ENCODE data around the gene FAM168A.

Gene FAM168A

GRCh38 chr11:73518195-73518594, 79.7 kb downstream of the FAM168A start:
- H3K4me3 ChIP-seq (ENCODE audit: low read depth, low read length): no peak overlapping the region
- H3K27ac ChIP-seq (ENCODE audit: low read depth, low read length): no peak overlapping the region
- H3K27me3 ChIP-seq (ENCODE audit: control insufficient read depth, insufficient read depth, low read length): no peaks in the 10 kb centered on the region
- H3K36me3 ChIP-seq (ENCODE audit: control insufficient read depth, insufficient read depth, low read length): no peaks in the 10 kb centered on the region
- no peak overlapping the region for H3K9ac ChIP-seq (ENCODE audit: low read depth, low read length)
- H3K4me1 ChIP-seq (ENCODE audit: control insufficient read depth, insufficient read depth, low read length): 0 out of 2 replicates have a peak, but pooled peaks cover 7% of the 10 kb centered on the region
- no peaks in the 10 kb centered on the region for H3K9me3 ChIP-seq (ENCODE audit: control insufficient read depth, insufficient read depth, low read length)

- Histone ChIP-seq H3K4me3 (ENCODE audit: low read depth, low read length) (no peak overlapping the region), H3K9ac (ENCODE audit: low read depth, low read length) (no peak overlapping the region), H3K36me3 (ENCODE audit: control insufficient read depth, insufficient read depth, low read length) (no peaks in the 10 kb centered on the region), H3K4me1 (ENCODE audit: control insufficient read depth, insufficient read depth, low read length) (0 out of 2 replicates have a peak, but pooled peaks cover 7% of the 10 kb centered on the region), H3K27me3 (ENCODE audit: control insufficient read depth, insufficient read depth, low read length) (no peaks in the 10 kb centered on the region), H3K27ac (ENCODE audit: low read depth, low read length) (no peak overlapping the region), H3K9me3 (ENCODE audit: control insufficient read depth, insufficient read depth, low read length) (no peaks in the 10 kb centered on the region)
Observed at GRCh38 chr11:73516080-73516479, 81.8 kb downstream of the FAM168A start.

- H3K27ac ChIP-seq (ENCODE audit: low read depth, low read length): no peak overlapping the region
- no peaks in the 10 kb centered on the region for H3K4me1 ChIP-seq (ENCODE audit: control insufficient read depth, insufficient read depth, low read length)
- H3K4me3 ChIP-seq (ENCODE audit: low read depth, low read length): no peak overlapping the region
- H3K9ac ChIP-seq (ENCODE audit: low read depth, low read length): no peak overlapping the region
- H3K27me3 ChIP-seq (ENCODE audit: control insufficient read depth, insufficient read depth, low read length): no peaks in the 10 kb centered on the region
- no peaks in the 10 kb centered on the region for H3K9me3 ChIP-seq (ENCODE audit: control insufficient read depth, insufficient read depth, low read length)
- no peaks in the 10 kb centered on the region for H3K36me3 ChIP-seq (ENCODE audit: control insufficient read depth, insufficient read depth, low read length)
Observed at GRCh38 chr11:73513707-73514106, 84.2 kb downstream of the FAM168A start.

- Histone ChIP-seq H3K4me3 (ENCODE audit: low read depth, low read length) (no peak overlapping the region), H3K4me1 (ENCODE audit: control insufficient read depth, insufficient read depth, low read length) (no peaks in the 10 kb centered on the region), H3K27me3 (ENCODE audit: control insufficient read depth, insufficient read depth, low read length) (no peaks in the 10 kb centered on the region), H3K9me3 (ENCODE audit: control insufficient read depth, insufficient read depth, low read length) (no peaks in the 10 kb centered on the region), H3K36me3 (ENCODE audit: control insufficient read depth, insufficient read depth, low read length) (no peaks in the 10 kb centered on the region), H3K27ac (ENCODE audit: low read depth, low read length) (no peak overlapping the region), H3K9ac (ENCODE audit: low read depth, low read length) (no peak overlapping the region)
Observed at GRCh38 chr11:73510877-73511276, 87.0 kb downstream of the FAM168A start.

- Histone ChIP-seq H3K4me3 (ENCODE audit: low read depth, low read length) (no peak overlapping the region), H3K27ac (ENCODE audit: low read depth, low read length) (no peak overlapping the region), H3K9me3 (ENCODE audit: control insufficient read depth, insufficient read depth, low read length) (no peaks in the 10 kb centered on the region), H3K4me1 (ENCODE audit: control insufficient read depth, insufficient read depth, low read length) (no peaks in the 10 kb centered on the region), H3K36me3 (ENCODE audit: control insufficient read depth, insufficient read depth, low read length) (no peaks in the 10 kb centered on the region), H3K27me3 (ENCODE audit: control insufficient read depth, insufficient read depth, low read length) (no peaks in the 10 kb centered on the region), H3K9ac (ENCODE audit: low read depth, low read length) (no peak overlapping the region)
Observed at GRCh38 chr11:73510106-73510505, 87.8 kb downstream of the FAM168A start.

GRCh38 chr11:73509188-73509587, 88.7 kb downstream of the FAM168A start:
- Histone ChIP-seq H3K36me3 (ENCODE audit: control insufficient read depth, insufficient read depth, low read length) (no peaks in the 10 kb centered on the region), H3K4me1 (ENCODE audit: control insufficient read depth, insufficient read depth, low read length) (no peaks in the 10 kb centered on the region), H3K27ac (ENCODE audit: low read depth, low read length) (no peak overlapping the region), H3K4me3 (ENCODE audit: low read depth, low read length) (no peak overlapping the region), H3K27me3 (ENCODE audit: control insufficient read depth, insufficient read depth, low read length) (no peaks in the 10 kb centered on the region), H3K9ac (ENCODE audit: low read depth, low read length) (no peak overlapping the region), H3K9me3 (ENCODE audit: control insufficient read depth, insufficient read depth, low read length) (no peaks in the 10 kb centered on the region)

GRCh38 chr11:73508243-73509176, 89.4 kb downstream of the FAM168A start:
- H3K27me3 ChIP-seq (ENCODE audit: control insufficient read depth, insufficient read depth, low read length): no peaks in the 10 kb centered on the region
- H3K4me1 ChIP-seq (ENCODE audit: control insufficient read depth, insufficient read depth, low read length): no peaks in the 10 kb centered on the region
- H3K4me3 ChIP-seq (ENCODE audit: low read depth, low read length): no peak overlapping the region
- H3K36me3 ChIP-seq (ENCODE audit: control insufficient read depth, insufficient read depth, low read length): no peaks in the 10 kb centered on the region
- H3K9ac ChIP-seq (ENCODE audit: low read depth, low read length): no peak overlapping the region
- no peaks in the 10 kb centered on the region for H3K9me3 ChIP-seq (ENCODE audit: control insufficient read depth, insufficient read depth, low read length)
- H3K27ac ChIP-seq (ENCODE audit: low read depth, low read length): no peak overlapping the region

- no peaks in the 10 kb centered on the region for H3K9me3 ChIP-seq (ENCODE audit: control insufficient read depth, insufficient read depth, low read length)
- H3K4me1 ChIP-seq (ENCODE audit: control insufficient read depth, insufficient read depth, low read length): no peaks in the 10 kb centered on the region
- H3K27ac ChIP-seq (ENCODE audit: low read depth, low read length): no peak overlapping the region
- H3K4me3 ChIP-seq (ENCODE audit: low read depth, low read length): no peak overlapping the region
- H3K36me3 ChIP-seq (ENCODE audit: control insufficient read depth, insufficient read depth, low read length): no peaks in the 10 kb centered on the region
- H3K27me3 ChIP-seq (ENCODE audit: control insufficient read depth, insufficient read depth, low read length): no peaks in the 10 kb centered on the region
- no peak overlapping the region for H3K9ac ChIP-seq (ENCODE audit: low read depth, low read length)
Observed at GRCh38 chr11:73507086-73507485, 90.8 kb downstream of the FAM168A start.

- Histone ChIP-seq H3K4me3 (ENCODE audit: low read depth, low read length) (no peak overlapping the region), H3K9ac (ENCODE audit: low read depth, low read length) (no peak overlapping the region), H3K4me1 (ENCODE audit: control insufficient read depth, insufficient read depth, low read length) (no peaks in the 10 kb centered on the region), H3K9me3 (ENCODE audit: control insufficient read depth, insufficient read depth, low read length) (no peaks in the 10 kb centered on the region), H3K36me3 (ENCODE audit: control insufficient read depth, insufficient read depth, low read length) (no peaks in the 10 kb centered on the region), H3K27me3 (ENCODE audit: control insufficient read depth, insufficient read depth, low read length) (no peaks in the 10 kb centered on the region), H3K27ac (ENCODE audit: low read depth, low read length) (no peak overlapping the region)
Observed at GRCh38 chr11:73506038-73506437, 91.9 kb downstream of the FAM168A start.

- Histone ChIP-seq H3K36me3 (ENCODE audit: control insufficient read depth, insufficient read depth, low read length) (no peaks in the 10 kb centered on the region), H3K4me3 (ENCODE audit: low read depth, low read length) (no peak overlapping the region), H3K27me3 (ENCODE audit: control insufficient read depth, insufficient read depth, low read length) (no peaks in the 10 kb centered on the region), H3K27ac (ENCODE audit: low read depth, low read length) (no peak overlapping the region), H3K9ac (ENCODE audit: low read depth, low read length) (no peak overlapping the region), H3K4me1 (ENCODE audit: control insufficient read depth, insufficient read depth, low read length) (0 out of 2 replicates have a peak, but pooled peaks cover 6% of the 10 kb centered on the region), H3K9me3 (ENCODE audit: control insufficient read depth, insufficient read depth, low read length) (no peaks in the 10 kb centered on the region)
Observed at GRCh38 chr11:73498343-73498742, 99.6 kb downstream of the FAM168A start.

- Histone ChIP-seq H3K27me3 (ENCODE audit: control insufficient read depth, insufficient read depth, low read length) (no peaks in the 10 kb centered on the region), H3K9me3 (ENCODE audit: control insufficient read depth, insufficient read depth, low read length) (no peaks in the 10 kb centered on the region), H3K27ac (ENCODE audit: low read depth, low read length) (no peak overlapping the region), H3K4me3 (ENCODE audit: low read depth, low read length) (no peak overlapping the region), H3K9ac (ENCODE audit: low read depth, low read length) (no peak overlapping the region), H3K4me1 (ENCODE audit: control insufficient read depth, insufficient read depth, low read length) (0 out of 2 replicates have a peak, but pooled peaks cover 6% of the 10 kb centered on the region), H3K36me3 (ENCODE audit: control insufficient read depth, insufficient read depth, low read length) (no peaks in the 10 kb centered on the region)
Observed at GRCh38 chr11:73496134-73496533, 101.8 kb downstream of the FAM168A start.
